Kidney epithelial cell (primary cell): ENCODE results near the gene OXA1L. TPM values are rescaled to one million over a fixed set of nuclear protein-coding genes. Genes with fewer than 3 reads are reported as not detected.
"Not testable (repeated sequence)": the region's sequence is repeated elsewhere in the genome, so short reads cannot be mapped to it uniquely, and the experiment has no call there.

Experiments used
- DNase-seq: peaks from one replicate; pipeline ENCODE4 v3.0.0-alpha.2; 2010; ENCODE audit warnings: low read depth
- H3K27me3 ChIP-seq: 2 replicates; pipeline ENCODE4 v1.6.0; 2011; ENCODE audit warnings: low read length; ENCODE audit not compliant: control insufficient read depth, insufficient read depth
- H3K36me3 ChIP-seq: 2 replicates; pipeline ENCODE4 v1.5.1; 2011; ENCODE audit warnings: low read length; ENCODE audit not compliant: control insufficient read depth, insufficient read depth
- H3K4me3 ChIP-seq: 2 replicates; pipeline ENCODE4 v1.5.1; 2011; ENCODE audit warnings: low read depth, mild to moderate bottlenecking, control low read depth, low read length
- total RNA-seq: library from RNA; depleted of rRNA; stranded (reverse); fragments of >200 nt; gene quantifications from 2 replicates; pipeline ENCODE4 v1.2.3, GENCODE V29; 2015
- TF ChIP-seq, protein P1 (sequence below): IDR thresholded peaks from 2 replicates; pipeline ENCODE4 v1.5.1; 2011; ENCODE audit warnings: mild to moderate bottlenecking, moderate library complexity, low read length, control low read depth, inconsistent platforms; ENCODE audit not compliant: insufficient read depth, poor library complexity, severe bottlenecking

The OXA1L gene
- 84.5 and 143 TPM in 2 replicates for total RNA-seq

DNA sequence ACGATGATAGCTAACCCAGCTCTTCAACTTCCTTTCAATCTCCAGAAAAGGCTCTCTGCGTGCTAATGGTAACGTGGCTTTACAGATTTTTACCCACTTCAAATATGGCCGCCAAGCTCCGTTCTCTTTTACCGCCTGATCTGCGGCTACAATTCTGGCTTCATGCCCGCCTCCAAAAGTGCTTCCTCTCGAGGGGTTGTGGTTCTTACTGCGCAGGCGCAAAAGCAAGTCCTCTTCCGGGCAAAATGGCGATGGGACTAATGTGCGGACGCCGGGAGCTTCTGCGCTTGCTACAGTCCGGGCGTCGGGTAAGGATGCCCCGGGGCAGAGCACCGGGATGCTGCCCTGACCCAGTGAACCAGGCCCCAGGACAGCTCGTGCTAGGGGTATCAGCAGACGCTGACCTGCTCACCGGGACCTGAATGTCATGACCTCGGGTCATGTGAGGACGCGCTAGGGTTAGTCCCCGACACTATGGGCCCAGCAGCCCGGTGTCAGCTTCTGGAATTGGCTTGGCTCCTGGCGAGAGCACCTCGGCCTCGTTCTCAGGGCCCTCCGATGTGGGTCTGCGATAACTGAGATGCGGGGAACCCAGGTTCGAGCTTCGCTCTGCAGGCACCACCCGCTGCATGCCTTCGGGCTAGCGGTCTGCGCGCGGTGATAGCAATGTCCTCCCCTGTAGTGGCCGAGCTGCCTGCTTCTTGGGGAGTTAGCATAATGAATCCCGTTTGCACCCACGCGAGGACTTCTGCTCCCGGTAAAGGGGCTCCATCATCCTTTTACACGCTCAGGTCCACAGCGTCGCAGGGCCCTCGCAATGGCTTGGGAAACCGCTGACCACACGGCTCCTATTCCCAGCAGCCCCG, at the start of gene OXA1L:
Gene OXA1L, plus strand, starts transcription at position 232 of the 866 bp plus-strand sequence. Its CDS starts 14 bp downstream, at position 246.
- H3K36me3 ChIP-seq = peaks cover 1% of the 10 kb centered on the region
- peak within 1 kb of the TSS; percentile 80 for H3K4me3 ChIP-seq
- peak; percentile 94 for DNase-seq
- H3K27me3 ChIP-seq = no peaks in the 10 kb centered on the region
- TF ChIP-seq, protein P1, sequence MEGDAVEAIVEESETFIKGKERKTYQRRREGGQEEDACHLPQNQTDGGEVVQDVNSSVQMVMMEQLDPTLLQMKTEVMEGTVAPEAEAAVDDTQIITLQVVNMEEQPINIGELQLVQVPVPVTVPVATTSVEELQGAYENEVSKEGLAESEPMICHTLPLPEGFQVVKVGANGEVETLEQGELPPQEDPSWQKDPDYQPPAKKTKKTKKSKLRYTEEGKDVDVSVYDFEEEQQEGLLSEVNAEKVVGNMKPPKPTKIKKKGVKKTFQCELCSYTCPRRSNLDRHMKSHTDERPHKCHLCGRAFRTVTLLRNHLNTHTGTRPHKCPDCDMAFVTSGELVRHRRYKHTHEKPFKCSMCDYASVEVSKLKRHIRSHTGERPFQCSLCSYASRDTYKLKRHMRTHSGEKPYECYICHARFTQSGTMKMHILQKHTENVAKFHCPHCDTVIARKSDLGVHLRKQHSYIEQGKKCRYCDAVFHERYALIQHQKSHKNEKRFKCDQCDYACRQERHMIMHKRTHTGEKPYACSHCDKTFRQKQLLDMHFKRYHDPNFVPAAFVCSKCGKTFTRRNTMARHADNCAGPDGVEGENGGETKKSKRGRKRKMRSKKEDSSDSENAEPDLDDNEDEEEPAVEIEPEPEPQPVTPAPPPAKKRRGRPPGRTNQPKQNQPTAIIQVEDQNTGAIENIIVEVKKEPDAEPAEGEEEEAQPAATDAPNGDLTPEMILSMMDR = no peak

- H3K27me3 ChIP-seq = no peaks in the 10 kb centered on the region
- TF ChIP-seq, protein P1 = no peak
- H3K4me3 ChIP-seq = no peak overlapping the region
- no peak for DNase-seq
- H3K36me3 ChIP-seq = no peaks in the 10 kb centered on the region
These were observed 48.4 kb upstream of the OXA1L start for GRCh38 chr14:22718091-22718490.

- H3K27me3 ChIP-seq = no peaks in the 10 kb centered on the region
- DNase-seq = no peak
- TF ChIP-seq, protein P1 = no peak
- H3K36me3 ChIP-seq = no peaks in the 10 kb centered on the region
- no peak overlapping the region for H3K4me3 ChIP-seq
These were observed 45.3 kb upstream of the OXA1L start for GRCh38 chr14:22721213-22721612.

DNA sequence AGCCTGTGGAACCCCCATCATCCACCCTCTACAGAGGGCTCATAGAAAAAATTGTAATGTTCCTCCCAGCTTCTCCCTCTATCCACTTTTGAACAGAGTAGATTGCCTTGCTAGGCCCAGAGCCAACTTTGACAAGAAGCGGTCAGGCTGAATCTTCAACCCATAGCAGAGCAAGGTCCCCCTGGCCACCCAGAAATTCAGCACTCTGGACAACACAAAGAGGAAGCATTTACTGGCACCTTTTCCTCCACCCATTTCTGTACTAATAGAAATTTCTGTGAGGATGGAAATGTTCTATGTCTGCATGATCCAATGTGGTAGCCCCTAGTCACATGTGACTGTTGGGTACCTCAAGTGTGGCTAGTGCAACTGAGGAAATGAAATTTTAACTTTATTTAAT, 42.7 kb upstream of the OXA1L start:
- Histone ChIP-seq H3K4me3 (no peak overlapping the region), H3K27me3 (no peaks in the 10 kb centered on the region), H3K36me3 (no peaks in the 10 kb centered on the region)
- TF ChIP-seq, protein P1 = no peak
- no peak for DNase-seq

DNA sequence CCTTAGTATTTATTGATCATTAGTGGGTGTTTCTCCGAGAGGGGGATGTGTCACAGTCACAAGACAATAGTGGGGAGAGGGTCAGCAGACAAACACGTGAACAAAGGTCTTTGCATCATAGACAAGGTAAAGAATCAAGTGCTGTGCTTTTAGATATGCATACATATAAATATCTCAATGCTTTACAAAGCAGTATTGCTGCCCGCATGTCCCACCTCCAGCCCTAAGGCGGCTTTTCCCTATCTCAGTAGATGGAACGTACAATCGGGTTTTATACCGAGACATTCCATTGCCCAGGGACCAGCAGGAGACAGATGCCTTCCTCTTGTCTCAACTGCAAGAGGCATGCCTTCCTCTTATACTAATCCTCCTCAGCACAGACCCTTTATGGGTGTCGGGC, 41.6 kb upstream of the OXA1L start:
- H3K27me3 ChIP-seq, H3K36me3 ChIP-seq, DNase-seq, H3K4me3 ChIP-seq: not testable (repeated sequence)

DNA sequence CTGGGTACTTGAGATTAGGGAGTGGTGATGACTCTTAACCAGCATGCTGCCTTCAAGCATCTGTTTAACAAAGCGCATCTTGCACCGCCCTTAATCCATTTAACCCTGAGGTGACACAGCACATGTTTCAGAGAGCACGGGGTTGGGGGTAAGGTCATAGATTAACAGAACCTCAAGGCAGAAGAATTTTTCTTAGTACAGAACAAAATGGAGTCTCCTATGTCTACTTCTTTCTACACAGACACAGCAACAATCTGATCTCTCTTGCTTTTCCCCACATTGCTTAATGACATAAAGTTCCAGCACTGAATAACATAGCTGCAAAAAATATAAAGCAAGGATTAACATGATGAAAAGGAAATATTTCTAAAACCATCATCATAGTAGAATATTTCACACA, 41.1 kb upstream of the OXA1L start:
- not testable (repeated sequence) for H3K36me3 ChIP-seq, H3K27me3 ChIP-seq, H3K4me3 ChIP-seq, DNase-seq

DNA sequence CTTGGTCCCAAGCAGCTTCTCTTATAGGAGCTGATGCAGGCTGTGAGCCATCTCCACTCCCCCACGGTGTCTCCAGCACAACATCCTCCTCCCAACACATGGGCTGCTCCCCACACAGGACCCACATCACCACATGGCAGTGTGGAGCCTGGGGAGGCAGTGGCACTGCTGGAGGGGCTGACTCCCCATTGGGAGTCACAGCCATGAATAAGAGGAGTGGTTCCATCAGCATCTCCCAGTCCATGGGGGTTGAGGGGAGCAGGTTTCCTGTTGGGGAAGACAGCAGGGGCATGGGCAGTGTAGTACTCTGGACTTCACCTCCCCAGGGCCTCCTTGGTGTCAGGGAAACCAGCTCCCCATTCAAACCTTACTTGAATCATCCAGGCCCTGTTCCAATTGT, 40.5 kb upstream of the OXA1L start:
- Histone ChIP-seq H3K36me3 (no peaks in the 10 kb centered on the region), H3K4me3 (no peak overlapping the region), H3K27me3 (no peaks in the 10 kb centered on the region)
- DNase-seq = no peak
- TF ChIP-seq, protein P1 = no peak

DNA sequence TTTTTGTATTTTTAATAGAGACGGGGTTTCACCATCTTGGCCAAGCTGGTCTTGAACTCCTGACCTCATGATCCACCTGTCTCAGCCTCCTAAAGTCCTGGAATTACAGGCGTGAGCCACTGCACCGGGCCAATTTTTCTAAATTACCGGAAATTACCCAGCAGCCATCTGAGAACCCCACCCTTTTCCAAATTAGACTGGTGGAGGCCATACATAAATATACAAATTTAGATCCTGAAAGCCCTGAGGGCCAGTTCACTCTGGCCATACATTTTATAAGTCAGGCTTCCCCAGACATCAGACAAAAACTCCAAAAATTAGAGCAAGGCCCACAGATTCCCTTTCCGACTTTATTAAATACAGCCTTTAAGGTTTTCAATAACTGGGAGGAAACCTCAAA, 34.4 kb upstream of the OXA1L start:
- H3K4me3 ChIP-seq, H3K27me3 ChIP-seq, DNase-seq, H3K36me3 ChIP-seq: not testable (repeated sequence)
